Kidney (tissue), 14 donors: Measurements from ENCODE around the gene ATP5MK. TPM values are rescaled to one million over a fixed set of nuclear protein-coding genes. Genes with fewer than 3 reads are reported as not detected.
A peak's percentile ranks its signal among the peaks of the same experiment; 100 is the strongest.
"Not testable (repeated sequence)": the region's sequence is repeated elsewhere in the genome, so short reads cannot be mapped to it uniquely, and the experiment has no call there.

Source experiments
- DNase-seq, 5 donors: peaks; one replicate each; pipeline ENCODE4 v3.0.0-alpha.2; 2013 to 2020
- FAIRE-seq: peaks from 2 replicates; lab custom pipeline; 2012; peaks lifted over from hg19 to GRCh38; lab: Jason Lieb, UNC
- H3K27ac ChIP-seq, 2 donors: one replicate each; pipeline ENCODE4 v1.7.0; 2013; ENCODE audit warnings: low read depth in 2 of 2, low read length in 2 of 2, inconsistent platforms in 1 of 2
- H3K27me3 ChIP-seq: one replicate; pipeline ENCODE4 v1.7.1; 2013; ENCODE audit warnings: low read length, inconsistent platforms; ENCODE audit not compliant: control insufficient read depth, insufficient read depth
- H3K36me3 ChIP-seq, 3 donors: one replicate each; pipeline versions ENCODE4 v1.7.0 to v1.7.1; 2013; ENCODE audit warnings: low read length in 3 of 3, control low read depth in 1 of 3, inconsistent platforms in 1 of 3; ENCODE audit not compliant: insufficient read depth in 3 of 3, control insufficient read depth in 2 of 3
- H3K4me1 ChIP-seq, 3 donors: one replicate each; pipeline versions ENCODE4 v1.7.0 to v1.7.1; 2013; ENCODE audit warnings: low read length in 3 of 3, inconsistent platforms in 1 of 3, low read depth in 1 of 3; ENCODE audit not compliant: control insufficient read depth in 2 of 3, insufficient read depth in 2 of 3
- H3K4me3 ChIP-seq, 3 donors: one replicate each; pipeline versions ENCODE4 v1.7.0 to v1.8.1; 2013; ENCODE audit warnings: low read length in 3 of 3, control low read depth in 1 of 3, inconsistent platforms in 1 of 3
- H3K9ac ChIP-seq, 3 donors: one replicate each; pipeline versions ENCODE4 v1.7.0 to v1.7.1; 2013; ENCODE audit warnings: low read length in 3 of 3, control low read depth in 1 of 3, inconsistent platforms in 1 of 3
- H3K9me3 ChIP-seq, 3 donors: one replicate each; pipeline versions ENCODE4 v1.7.0 to v1.7.1; 2013; ENCODE audit warnings: low read length in 3 of 3, control low read depth in 1 of 3, inconsistent platforms in 1 of 3; ENCODE audit not compliant: control insufficient read depth in 2 of 3, insufficient read depth in 1 of 3
- CTCF ChIP-seq: IDR thresholded peaks from 3 replicates; pipeline ENCODE4 v1.5.1; 2012; ENCODE audit warnings: mild to moderate bottlenecking, moderate library complexity, borderline replicate concordance; ENCODE audit not compliant: insufficient read depth; ENCODE audit errors: extremely low read depth
- intact Hi-C: fragments of 100-400 bp; cut with DNase I; formaldehyde crosslinking; loops from one replicate; pipeline ENCODE4 v1.11.1; 2022
- polyA plus RNA-seq: library from polyadenylated mRNA; stranded (reverse); fragments of 350-450 nt; fragmentation: Illumina TruSeq; extraction: RNeasy Lipid Tissue Mini Kit (QIAGEN cat#74804); gene quantifications from one replicate; pipeline ENCODE4 v1.2.3, GENCODE V29; 2014; ENCODE audit warnings: low read depth, low replicate concordance; ENCODE audit not compliant: insufficient read depth
- total RNA-seq: library from RNA; stranded (reverse); fragmentation: NEBNext Ultra II Directional; extraction: Animal tissue kit (Norgen Biotek cat#: 25700); gene quantifications from one replicate; pipeline ENCODE4 v1.2.1, GENCODE V29; 2021
- donor health status: control.
- donor health status: control.
- donor health status: control.
- donor health status: control.
- donor health status: control.
- donor health status: DM: yes; HTN: yes; CAD: no.
- donor health status: Normal renal cell carcinoma (clear cell type).

Gene ATP5MK
- total and polyA plus RNA-seq, 2 donors from 2014 or later: 265 to 1,143 TPM

DNA sequence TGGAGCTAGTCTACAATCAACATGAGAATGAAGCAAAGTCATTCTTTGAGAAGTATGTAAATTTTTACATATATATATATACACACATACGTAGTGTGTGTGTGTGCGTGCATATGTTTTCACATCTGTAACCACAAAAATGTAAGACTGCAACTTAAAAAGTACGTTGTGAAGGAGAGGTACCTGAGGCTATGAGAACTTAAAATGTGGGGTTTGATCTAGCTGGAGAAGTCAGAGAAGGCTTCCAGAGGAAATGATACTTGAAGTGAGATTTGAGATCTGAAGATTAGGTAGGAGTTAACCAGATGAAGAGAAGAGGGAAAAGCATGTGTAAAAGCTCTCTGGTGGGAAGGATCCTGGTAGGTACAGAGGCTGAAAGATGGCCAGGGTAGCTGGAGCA lies 22.7 kb downstream of the ATP5MK start:
- no peak overlapping the region for H3K27ac ChIP-seq
- H3K4me1 ChIP-seq: no peaks in the 10 kb centered on the region
- DNase-seq (no peak), FAIRE-seq (no peak)
- H3K9ac ChIP-seq: no peak overlapping the region
- H3K36me3 ChIP-seq: peaks cover 3 to 13% (median 12%) of the 10 kb centered on the region in 3 donors
- no peak overlapping the region for H3K4me3 ChIP-seq
- no peaks in the 10 kb centered on the region for H3K27me3 ChIP-seq
- no peaks in the 10 kb centered on the region for H3K9me3 ChIP-seq
- intact Hi-C loops: no loop called here
- no peak for TF ChIP-seq CTCF

GRCh38 chr10:103367782-103368518 lies 28.3 kb downstream of the ATP5MK start, which contains the start of gene TAF5:
Gene TAF5, plus strand, starts transcription at chr10:103367976. Its CDS starts 14 bp downstream, at chr10:103367990.
- intact Hi-C loops: no loop called here
- FAIRE-seq (no peak), DNase-seq (peak; percentile 94 to 99 (median 96))
- Histone ChIP-seq H3K27ac (peak within 1 kb of the TSS; percentile 68 to 71), H3K9ac (peak within 1 kb of the TSS; percentile 58 to 93 (median 61)), H3K4me1 (no peaks in the 10 kb centered on the region), H3K4me3 (peak within 1 kb of the TSS; percentile 70 to 96 (median 94)), H3K36me3 (no peaks in the 10 kb centered on the region), H3K27me3 (no peaks in the 10 kb centered on the region), H3K9me3 (no peaks in the 10 kb centered on the region)
- TF ChIP-seq CTCF: peak; percentile 2

DNA sequence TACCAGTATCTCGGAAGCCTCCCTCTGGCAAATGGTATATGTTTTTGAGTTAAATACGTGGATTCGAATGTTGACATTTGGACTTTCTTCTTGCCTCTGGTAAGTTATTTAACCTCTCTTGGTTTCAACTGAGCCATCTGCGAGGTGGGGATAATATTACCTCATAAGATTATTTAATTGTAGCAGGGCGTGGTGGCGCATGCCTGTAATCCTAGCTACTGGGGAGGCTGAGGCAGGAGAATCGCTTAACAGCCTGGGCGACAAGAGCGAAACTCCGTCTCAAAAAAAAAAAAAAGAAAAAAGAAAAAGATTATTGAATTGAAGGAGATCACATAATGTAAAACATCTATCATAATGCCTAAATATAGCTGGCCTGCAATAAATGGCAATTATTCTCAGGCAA lies 28.9 kb downstream of the ATP5MK start:
- FAIRE-seq (no peak), DNase-seq (no peak)
- H3K27me3 ChIP-seq: no peaks in the 10 kb centered on the region
- H3K9ac ChIP-seq: peak overlapping the region; percentile 7 to 93 (median 58)
- no peaks in the 10 kb centered on the region for H3K36me3 ChIP-seq
- peak overlapping the region; percentile 68 to 71 for H3K27ac ChIP-seq
- peak overlapping the region; percentile 70 to 96 (median 94) for H3K4me3 ChIP-seq
- H3K4me1 ChIP-seq: no peaks in the 10 kb centered on the region
- TF ChIP-seq CTCF: no peak
- intact Hi-C loops: no loop called here
- H3K9me3 ChIP-seq: no peaks in the 10 kb centered on the region

DNA sequence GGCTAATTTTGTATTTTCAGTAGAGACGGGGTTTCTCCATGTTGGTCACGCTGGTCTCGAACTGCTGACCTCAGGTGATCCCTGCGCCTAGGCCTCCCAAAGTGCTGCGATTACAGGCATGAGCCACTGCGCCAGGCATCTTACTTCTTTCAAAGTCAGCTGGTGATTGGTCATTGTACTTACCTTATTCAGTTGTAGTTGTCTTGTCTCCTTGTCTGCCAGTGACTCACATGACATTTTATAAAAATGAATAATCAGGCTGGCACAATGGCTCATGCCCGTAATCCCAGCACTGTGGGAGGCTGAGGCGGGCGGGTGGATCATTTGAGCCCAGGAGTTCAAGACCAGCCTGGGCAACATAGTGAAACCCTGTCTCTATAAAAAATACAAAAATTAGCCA lies 35.5 kb downstream of the ATP5MK start:
- intact Hi-C loops, H3K9me3 ChIP-seq, H3K36me3 ChIP-seq, H3K4me1 ChIP-seq, H3K4me3 ChIP-seq, FAIRE-seq, H3K27ac ChIP-seq, H3K9ac ChIP-seq, DNase-seq, H3K27me3 ChIP-seq: not testable (repeated sequence)

GRCh38 chr10:103359493-103359892 lies 36.8 kb downstream of the ATP5MK start:
- H3K36me3 ChIP-seq, intact Hi-C loops, DNase-seq, FAIRE-seq, H3K27me3 ChIP-seq, H3K9ac ChIP-seq, H3K4me1 ChIP-seq, H3K4me3 ChIP-seq, H3K9me3 ChIP-seq, H3K27ac ChIP-seq: not testable (repeated sequence)
